ENCODE measurements around the gene ERGIC1. TPM values are rescaled to one million over a fixed set of nuclear protein-coding genes. Genes with fewer than 3 reads are reported as not detected.

ERGIC1 gene
- total RNA-seq, 4 donors from 2014 or later = 50.9 to 83.0 (median 65.5) TPM

Small RNAs within 50 kb of the gene (small RNA-seq; reads per million reads assigned to genes)
- 0 reads per million in 4 donors for gene AC022217.4

Other genes starting within 250 kb of the ERGIC1 start
- 10 to 100 TPM; 11.9 to 18.8 (median 15.6) TPM for gene NEURL1B, start 193.0 kb upstream of the ERGIC1 start, total RNA-seq
- 100 to 1,000 TPM; 222 to 415 (median 252) TPM for gene DUSP1, start 63.1 kb upstream of the ERGIC1 start, total RNA-seq
- 10 to 100 TPM; 28.6 to 45.9 (median 34.8) TPM for gene RPL26L1, start 125.2 kb downstream of the ERGIC1 start, total RNA-seq
- gene ATP6V0E1, start 149.5 kb downstream of the ERGIC1 start, total RNA-seq = 100 to 1,000 TPM in 2 of 4 donors, 10 to 100 TPM in 2; 57.8 to 132 (median 97.2) TPM
- 10 to 100 TPM in 1 of 4 donors, 1 to 10 TPM in 3; 2.7 to 28.4 (median 7.9) TPM for gene CREBRF, start 222.1 kb downstream of the ERGIC1 start, total RNA-seq

Measured in esophagus squamous epithelium (tissue), 4 donors.